CD14-positive monocyte (primary cell): ENCODE results near the gene TDRD9. TPM values are rescaled to one million over a fixed set of nuclear protein-coding genes. Genes with fewer than 3 reads are reported as not detected.

ENCODE experiments used
- DNase-seq, 3 donors: peaks; one replicate each; pipeline ENCODE4 v3.0.0-alpha.2; 2011 to 2022
- H2AFZ ChIP-seq: 2 replicates; pipeline ENCODE4 v1.6.0; 2012; ENCODE audit warnings: mild to moderate bottlenecking, low read depth, low read length, inconsistent platforms; ENCODE audit not compliant: insufficient read depth, poor library complexity, severe bottlenecking
- H3K27ac ChIP-seq, 2 donors: 1 replicate in 1 of 2; 2 replicates in 1 of 2; pipeline ENCODE4 v1.5.1; 2012 to 2013; ENCODE audit warnings: low read length in 2 of 2, control low read depth in 1 of 2, inconsistent platforms in 1 of 2, low read depth in 1 of 2, mild to moderate bottlenecking in 1 of 2
- H3K27me3 ChIP-seq, 2 donors: one replicate each; pipeline versions ENCODE4 v1.6.0 to v1.6.1; 2011 to 2013; ENCODE audit warnings: low read length in 2 of 2; ENCODE audit not compliant: control insufficient read depth in 2 of 2, insufficient read depth in 2 of 2
- H3K36me3 ChIP-seq, 2 donors: replicated peaks in 1 of 2; 1 replicate in 1 of 2; 2 replicates in 1 of 2; pipeline versions ENCODE4 v1.5.1 to v1.6.1; 2012 to 2013; ENCODE audit warnings: low read length in 2 of 2, control low read depth in 1 of 2, inconsistent platforms in 1 of 2, mild to moderate bottlenecking in 1 of 2; ENCODE audit not compliant: insufficient read depth in 2 of 2, control insufficient read depth in 1 of 2
- H3K4me1 ChIP-seq, 2 donors: 1 replicate in 1 of 2; 2 replicates in 1 of 2; pipeline versions ENCODE4 v1.5.1 to v1.6.1; 2012 to 2013; ENCODE audit warnings: low read length in 2 of 2, control low read depth in 1 of 2, inconsistent platforms in 1 of 2, mild to moderate bottlenecking in 1 of 2, moderate library complexity in 1 of 2; ENCODE audit not compliant: insufficient read depth in 2 of 2, control insufficient read depth in 1 of 2
- H3K4me2 ChIP-seq: replicated peaks from 2 replicates; pipeline ENCODE3; 2012; ENCODE audit warnings: low read length, moderate library complexity, mild to moderate bottlenecking; ENCODE audit not compliant: poor library complexity, severe bottlenecking; ENCODE audit errors: extremely low read depth
- H3K4me3 ChIP-seq, 3 experiments: fragments of 200-600 bp in 1 of 3; sonication (generic) in 1 of 3; replicated peaks in 1 of 3; 1 replicate in 2 of 3; 2 replicates in 1 of 3; pipeline ENCODE4 v1.5.1; 2011 to 2013; ENCODE audit warnings: low read length in 3 of 3, mild to moderate bottlenecking in 3 of 3, control low read depth in 2 of 3, low read depth in 2 of 3, inconsistent platforms in 1 of 3, moderate library complexity in 1 of 3
- H3K79me2 ChIP-seq: 2 replicates; pipeline ENCODE4 v1.6.0; 2012; ENCODE audit warnings: mild to moderate bottlenecking, control low read depth, inconsistent platforms, low read length, moderate library complexity; ENCODE audit not compliant: insufficient read depth
- H3K9ac ChIP-seq: 2 replicates; pipeline ENCODE4 v1.6.0; 2017; ENCODE audit warnings: low read length, mild to moderate bottlenecking; ENCODE audit not compliant: insufficient read depth, poor library complexity, severe bottlenecking
- H3K9me3 ChIP-seq, 2 donors: replicated peaks in 1 of 2; 1 replicate in 1 of 2; 2 replicates in 1 of 2; pipeline versions ENCODE4 v1.5.1 to v1.6.1; 2012 to 2013; ENCODE audit warnings: low read length in 2 of 2, control low read depth in 1 of 2; ENCODE audit not compliant: control insufficient read depth in 1 of 2, insufficient read depth in 1 of 2
- H4K20me1 ChIP-seq: 2 replicates; pipeline ENCODE4 v1.6.0; 2012; ENCODE audit warnings: mild to moderate bottlenecking, low read length, control low read depth, moderate library complexity; ENCODE audit not compliant: insufficient read depth
- H3K27ac Mint-ChIP-seq, 7 donors: one replicate each; pipeline ENCODE4 v1.8.0; 2020; ENCODE audit warnings: mild to moderate bottlenecking in 7 of 7, mixed read lengths in 7 of 7, moderate library complexity in 6 of 7, inconsistent platforms in 2 of 7
- H3K27me3 Mint-ChIP-seq, 3 donors: one replicate each; pipeline ENCODE4 v1.8.0; 2021 to 2022; ENCODE audit warnings: low read depth in 3 of 3, mild to moderate bottlenecking in 3 of 3, mixed read lengths in 3 of 3, moderate library complexity in 3 of 3, inconsistent platforms in 1 of 3
- H3K36me3 Mint-ChIP-seq, 2 donors: one replicate each; pipeline ENCODE4 v1.8.0; 2020; ENCODE audit warnings: mixed read lengths in 2 of 2, inconsistent platforms in 1 of 2, mild to moderate bottlenecking in 1 of 2
- H3K4me1 Mint-ChIP-seq: one replicate; pipeline ENCODE4 v1.8.0; 2020; ENCODE audit warnings: mild to moderate bottlenecking, mixed read lengths
- H3K4me3 Mint-ChIP-seq, 2 donors: one replicate each; pipeline ENCODE4 v1.8.0; 2020; ENCODE audit warnings: mild to moderate bottlenecking in 2 of 2, mixed read lengths in 2 of 2, moderate library complexity in 1 of 2
- H3K9me3 Mint-ChIP-seq, 7 donors: one replicate each; pipeline ENCODE4 v1.8.0; 2020 to 2022; ENCODE audit warnings: mixed read lengths in 7 of 7, mild to moderate bottlenecking in 6 of 7, moderate library complexity in 6 of 7, inconsistent platforms in 2 of 7
- WGBS: methylation state at CpG from one replicate; pipeline ENCODE4 v1.1.5; 2013; ENCODE audit warnings: missing lambda C conversion rate; ENCODE audit not compliant: insufficient coverage; 5-methylcytosine and 5-hydroxymethylcytosine counted together
- intact Hi-C, 2 donors: fragments of 100-400 bp; cut with micrococcal nuclease; formaldehyde crosslinking; loops; one replicate each; pipeline versions ENCODE4 v1.15.0 to v1.15.1; 2023
- polyA plus RNA-seq, 3 donors: library from polyadenylated mRNA; depleted of rRNA in 1 of 3; unstranded in 2 of 3; stranded (reverse) in 1 of 3; fragments of 300-500 nt in 2 of 3; fragments of >200 nt in 1 of 3; fragmentation: Illumina TruSeq in 2 of 3; gene quantifications; 1 replicate in 2 of 3; 2 replicates in 1 of 3; pipeline ENCODE4 v1.2.3, GENCODE V29; 2012 to 2021
- TF ChIP-seq, protein P1 (sequence below): fragments of 200-600 bp; IDR thresholded peaks from one replicate; pipeline ENCODE4 v1.8.0; 2022; ENCODE audit warnings: antibody characterized with exemption, mild to moderate bottlenecking

Gene TDRD9
- polyA plus RNA-seq, 3 donors: 7.6 to 12.1 (median 11.8) TPM

DNA sequence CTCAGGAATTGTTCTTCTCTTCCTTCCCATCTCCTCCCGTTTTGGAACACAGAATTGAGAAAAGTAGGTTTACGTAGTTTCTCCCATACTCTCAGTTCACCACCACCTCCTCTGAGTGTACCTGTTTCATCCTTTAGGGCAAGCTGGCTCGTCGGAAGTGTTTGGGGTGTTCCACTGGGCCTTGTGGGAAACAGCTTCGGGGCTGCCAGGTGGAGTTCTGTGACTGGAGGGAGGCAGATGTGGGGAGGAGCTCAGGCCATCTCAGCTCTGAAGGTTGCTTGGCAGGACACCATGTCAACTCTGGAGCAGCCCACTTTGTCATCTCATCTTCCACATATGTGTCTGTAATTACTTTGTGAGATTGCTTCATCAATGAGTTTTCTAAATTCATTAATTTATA is 67.6 kb downstream of the TDRD9 start:
- Mint-ChIP-seq H3K27ac (no peak overlapping the region), H3K36me3 (peaks cover 33 to 51% of the 10 kb centered on the region in 2 donors), H3K27me3 (peaks cover 0 to 2% (median 0%) of the 10 kb centered on the region in 3 donors), H3K9me3 (no peaks in the 10 kb centered on the region), H3K4me1 (no peaks in the 10 kb centered on the region), H3K4me3 (no peak overlapping the region)
- Histone ChIP-seq H3K9me3 (no peaks in the 10 kb centered on the region), H3K4me1 (no peaks in the 10 kb centered on the region), H3K27me3 (no peaks in the 10 kb centered on the region), H3K36me3 (peaks cover 0 to 61% of the 10 kb centered on the region in 2 donors), H3K9ac (no peak overlapping the region), H3K27ac (no peak overlapping the region), H4K20me1 (no peaks in the 10 kb centered on the region), H3K4me3 (no peak overlapping the region), H3K79me2 (no peaks in the 10 kb centered on the region), H3K4me2 (no peak overlapping the region), H2AFZ (no peak overlapping the region)
- no peak for DNase-seq
- intact Hi-C loops: no loop called here
- WGBS: no CpG with 5 or more reads among the region's 5 CpGs
- TF ChIP-seq, protein P1, sequence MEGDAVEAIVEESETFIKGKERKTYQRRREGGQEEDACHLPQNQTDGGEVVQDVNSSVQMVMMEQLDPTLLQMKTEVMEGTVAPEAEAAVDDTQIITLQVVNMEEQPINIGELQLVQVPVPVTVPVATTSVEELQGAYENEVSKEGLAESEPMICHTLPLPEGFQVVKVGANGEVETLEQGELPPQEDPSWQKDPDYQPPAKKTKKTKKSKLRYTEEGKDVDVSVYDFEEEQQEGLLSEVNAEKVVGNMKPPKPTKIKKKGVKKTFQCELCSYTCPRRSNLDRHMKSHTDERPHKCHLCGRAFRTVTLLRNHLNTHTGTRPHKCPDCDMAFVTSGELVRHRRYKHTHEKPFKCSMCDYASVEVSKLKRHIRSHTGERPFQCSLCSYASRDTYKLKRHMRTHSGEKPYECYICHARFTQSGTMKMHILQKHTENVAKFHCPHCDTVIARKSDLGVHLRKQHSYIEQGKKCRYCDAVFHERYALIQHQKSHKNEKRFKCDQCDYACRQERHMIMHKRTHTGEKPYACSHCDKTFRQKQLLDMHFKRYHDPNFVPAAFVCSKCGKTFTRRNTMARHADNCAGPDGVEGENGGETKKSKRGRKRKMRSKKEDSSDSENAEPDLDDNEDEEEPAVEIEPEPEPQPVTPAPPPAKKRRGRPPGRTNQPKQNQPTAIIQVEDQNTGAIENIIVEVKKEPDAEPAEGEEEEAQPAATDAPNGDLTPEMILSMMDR: no peak

DNA sequence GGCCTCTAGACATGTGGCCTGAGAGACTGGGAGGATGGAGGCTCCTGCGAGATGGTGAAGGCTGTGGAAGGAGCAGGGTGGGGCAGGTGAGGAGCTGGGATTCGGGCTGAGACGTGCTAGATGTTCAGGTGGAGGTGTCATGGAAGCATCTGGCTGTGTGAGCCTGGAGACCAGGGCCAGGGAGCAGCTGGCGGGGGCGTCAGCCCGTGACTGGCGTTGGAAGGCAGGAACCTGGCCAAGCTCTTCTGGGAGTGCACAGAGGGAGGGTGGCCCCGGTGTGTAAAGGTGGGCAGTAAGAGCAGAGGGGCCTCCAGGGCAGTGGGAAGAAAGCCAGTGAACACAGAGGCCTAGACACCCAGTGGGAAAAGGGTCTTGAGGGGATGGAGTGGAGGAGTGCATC is 69.1 kb downstream of the TDRD9 start:
- Histone ChIP-seq H3K9ac (no peak overlapping the region), H3K27me3 (no peaks in the 10 kb centered on the region), H4K20me1 (no peaks in the 10 kb centered on the region), H3K4me1 (no peaks in the 10 kb centered on the region), H3K79me2 (no peaks in the 10 kb centered on the region), H3K9me3 (no peaks in the 10 kb centered on the region), H3K4me2 (no peak overlapping the region), H3K27ac (no peak overlapping the region), H3K4me3 (no peak overlapping the region), H2AFZ (no peak overlapping the region), H3K36me3 (peaks cover 0 to 46% of the 10 kb centered on the region in 2 donors)
- no peaks in the 10 kb centered on the region for H3K9me3 Mint-ChIP-seq
- intact Hi-C loops: no loop called here
- 92% methylated on average over 8 of the region's 8 CpGs for WGBS
- H3K27me3 Mint-ChIP-seq: peaks cover 0 to 2% (median 0%) of the 10 kb centered on the region in 3 donors
- TF ChIP-seq, protein P1: no peak
- no peak overlapping the region for H3K27ac Mint-ChIP-seq
- H3K36me3 Mint-ChIP-seq: peaks cover 27 to 45% of the 10 kb centered on the region in 2 donors
- no peak overlapping the region for H3K4me3 Mint-ChIP-seq
- no peak for DNase-seq
- no peaks in the 10 kb centered on the region for H3K4me1 Mint-ChIP-seq
